Hepatocyte (in vitro differentiated cells): ENCODE results near the gene SFXN5.

Source experiments
- EZH2phosphoT487 ChIP-seq: fragments of 200-600 bp; sonication (generic); IDR thresholded peaks from one replicate; pipeline ENCODE4 v1.6.1; 2018; ENCODE audit warnings: antibody characterized with exemption, mild to moderate bottlenecking, low read depth, moderate library complexity; ENCODE audit not compliant: unreplicated experiment, severe bottlenecking
- TF ChIP-seq, protein P1 (sequence below): fragments of 200-600 bp; sonication (generic); IDR thresholded peaks from 2 replicates; pipeline ENCODE4 v1.5.1; 2016; ENCODE audit warnings: antibody characterized with exemption, mild to moderate bottlenecking; ENCODE audit not compliant: poor library complexity

DNA sequence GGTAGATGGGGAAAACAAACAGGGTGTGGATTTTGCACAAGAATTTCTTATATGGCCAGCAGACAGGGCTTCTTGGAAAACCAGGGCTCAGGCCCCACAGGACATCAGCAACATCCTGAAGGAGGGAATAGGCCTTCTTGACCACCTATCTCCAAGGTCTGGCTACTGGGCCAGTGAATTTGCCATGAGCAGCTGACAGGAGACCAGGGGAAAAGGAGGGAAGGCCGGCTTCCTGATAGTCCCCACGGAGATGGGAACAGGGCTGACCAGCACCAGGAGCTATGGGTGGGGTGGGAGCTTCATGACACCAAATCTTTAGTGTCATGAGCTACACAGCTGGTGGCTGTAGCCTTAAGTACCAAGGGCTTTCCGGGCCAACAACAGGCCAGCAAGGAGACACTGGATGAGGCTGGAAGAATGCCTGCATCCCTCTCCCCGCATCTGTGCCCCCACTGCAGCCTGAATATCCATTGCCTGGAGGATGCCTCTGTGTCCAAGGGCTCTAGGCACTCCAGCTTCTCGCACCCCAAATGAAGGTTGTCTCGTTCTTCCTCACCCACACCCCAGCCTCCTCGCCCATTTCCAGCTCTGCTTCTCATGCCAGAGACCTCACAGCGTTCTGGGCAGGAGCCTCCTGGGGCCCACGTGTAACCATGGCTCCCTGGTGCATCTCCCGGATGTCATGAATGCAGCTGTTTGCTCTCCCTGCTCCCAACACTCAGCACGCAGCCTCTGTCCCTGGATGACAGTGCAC is 79.4 kb downstream of the SFXN5 start:
- TF ChIP-seq EZH2phosphoT487: no peak
- TF ChIP-seq, protein P1, sequence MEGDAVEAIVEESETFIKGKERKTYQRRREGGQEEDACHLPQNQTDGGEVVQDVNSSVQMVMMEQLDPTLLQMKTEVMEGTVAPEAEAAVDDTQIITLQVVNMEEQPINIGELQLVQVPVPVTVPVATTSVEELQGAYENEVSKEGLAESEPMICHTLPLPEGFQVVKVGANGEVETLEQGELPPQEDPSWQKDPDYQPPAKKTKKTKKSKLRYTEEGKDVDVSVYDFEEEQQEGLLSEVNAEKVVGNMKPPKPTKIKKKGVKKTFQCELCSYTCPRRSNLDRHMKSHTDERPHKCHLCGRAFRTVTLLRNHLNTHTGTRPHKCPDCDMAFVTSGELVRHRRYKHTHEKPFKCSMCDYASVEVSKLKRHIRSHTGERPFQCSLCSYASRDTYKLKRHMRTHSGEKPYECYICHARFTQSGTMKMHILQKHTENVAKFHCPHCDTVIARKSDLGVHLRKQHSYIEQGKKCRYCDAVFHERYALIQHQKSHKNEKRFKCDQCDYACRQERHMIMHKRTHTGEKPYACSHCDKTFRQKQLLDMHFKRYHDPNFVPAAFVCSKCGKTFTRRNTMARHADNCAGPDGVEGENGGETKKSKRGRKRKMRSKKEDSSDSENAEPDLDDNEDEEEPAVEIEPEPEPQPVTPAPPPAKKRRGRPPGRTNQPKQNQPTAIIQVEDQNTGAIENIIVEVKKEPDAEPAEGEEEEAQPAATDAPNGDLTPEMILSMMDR: no peak
